ENCODE measurements around the gene CELF6.

DNA sequence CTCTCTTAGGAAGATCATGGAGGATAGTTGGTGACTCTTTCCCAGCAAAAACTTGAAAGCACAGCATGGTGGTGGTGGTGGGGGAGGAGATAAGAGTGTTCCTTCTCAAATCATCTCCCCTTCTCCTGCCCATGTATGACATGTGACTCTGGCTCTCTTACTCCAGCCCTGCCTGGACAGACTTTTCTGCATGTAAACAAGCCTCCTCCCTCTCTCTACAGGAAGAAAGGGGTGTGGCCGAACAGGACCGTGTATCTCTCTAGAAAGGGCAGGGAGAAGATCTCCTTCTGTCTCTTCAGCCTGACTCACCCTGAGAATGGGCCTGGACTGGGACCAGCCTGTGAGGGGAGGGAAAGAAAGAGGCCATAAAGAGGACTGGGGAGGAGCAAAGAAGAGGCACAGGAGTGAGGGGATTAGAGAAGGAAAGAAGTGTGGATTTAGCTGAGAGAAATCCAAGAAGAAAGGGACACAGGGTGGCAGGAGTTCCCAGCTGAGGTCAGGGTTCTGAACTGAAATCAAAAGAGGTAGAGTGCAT, 1.5 kb downstream of the CELF6 start:
- no peak for TF ChIP-seq ELF1 (IDR thresholded peaks at IDR 0.05)
- TF ChIP-seq, protein P1, sequence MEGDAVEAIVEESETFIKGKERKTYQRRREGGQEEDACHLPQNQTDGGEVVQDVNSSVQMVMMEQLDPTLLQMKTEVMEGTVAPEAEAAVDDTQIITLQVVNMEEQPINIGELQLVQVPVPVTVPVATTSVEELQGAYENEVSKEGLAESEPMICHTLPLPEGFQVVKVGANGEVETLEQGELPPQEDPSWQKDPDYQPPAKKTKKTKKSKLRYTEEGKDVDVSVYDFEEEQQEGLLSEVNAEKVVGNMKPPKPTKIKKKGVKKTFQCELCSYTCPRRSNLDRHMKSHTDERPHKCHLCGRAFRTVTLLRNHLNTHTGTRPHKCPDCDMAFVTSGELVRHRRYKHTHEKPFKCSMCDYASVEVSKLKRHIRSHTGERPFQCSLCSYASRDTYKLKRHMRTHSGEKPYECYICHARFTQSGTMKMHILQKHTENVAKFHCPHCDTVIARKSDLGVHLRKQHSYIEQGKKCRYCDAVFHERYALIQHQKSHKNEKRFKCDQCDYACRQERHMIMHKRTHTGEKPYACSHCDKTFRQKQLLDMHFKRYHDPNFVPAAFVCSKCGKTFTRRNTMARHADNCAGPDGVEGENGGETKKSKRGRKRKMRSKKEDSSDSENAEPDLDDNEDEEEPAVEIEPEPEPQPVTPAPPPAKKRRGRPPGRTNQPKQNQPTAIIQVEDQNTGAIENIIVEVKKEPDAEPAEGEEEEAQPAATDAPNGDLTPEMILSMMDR (IDR thresholded peaks at IDR 0.05), result no peak
